Neural cell (in vitro differentiated cells): Measurements from ENCODE around the gene TENM3.

Source experiments
- CTCF ChIP-seq: fragments of 450-650 bp; IDR thresholded peaks from 2 replicates; pipeline ENCODE4 v1.5.1; 2014; ENCODE audit warnings: antibody characterized with exemption, mild to moderate bottlenecking, moderate library complexity; ENCODE audit not compliant: poor library complexity, severe bottlenecking
- EP300 ChIP-seq: fragments of 450-650 bp; conservative IDR thresholded peaks from 2 replicates; pipeline ENCODE4 v1.6.1; 2014; ENCODE audit warnings: antibody characterized with exemption, mild to moderate bottlenecking, moderate library complexity; ENCODE audit not compliant: poor library complexity, severe bottlenecking
- EZH2 ChIP-seq: fragments of 200-600, 300-800 bp; shearing (Covaris generic), sonication (generic); IDR thresholded peaks from 2 replicates; pipeline ENCODE4 v1.6.1; 2014; ENCODE audit warnings: antibody characterized with exemption, low read length, borderline replicate concordance, mild to moderate bottlenecking; ENCODE audit not compliant: insufficient read depth, poor library complexity, severe bottlenecking
- MXI1 ChIP-seq: fragments of 450-650 bp; conservative IDR thresholded peaks from 2 replicates; pipeline ENCODE4 v1.6.1; 2014; ENCODE audit warnings: antibody characterized with exemption, mild to moderate bottlenecking; ENCODE audit not compliant: poor library complexity, severe bottlenecking
- POLR2AphosphoS5 ChIP-seq: IDR thresholded peaks from 2 replicates; pipeline ENCODE4 v1.6.1; 2012
- RAD21 ChIP-seq: fragments of 450-650 bp; conservative IDR thresholded peaks from 2 replicates; pipeline ENCODE4 v1.6.1; 2014; ENCODE audit warnings: antibody characterized with exemption, mild to moderate bottlenecking, moderate library complexity
- REST ChIP-seq: IDR thresholded peaks from 2 replicates; pipeline ENCODE4 v1.6.1; 2012; ENCODE audit warnings: borderline replicate concordance
- TAF1 ChIP-seq: IDR thresholded peaks from 2 replicates; pipeline ENCODE4 v1.6.1; 2012; ENCODE audit warnings: low read depth

GRCh38 chr4:182778222-182778982 lies 535.2 kb downstream of the TENM3 start:
- TF ChIP-seq CTCF = no peak
- TF ChIP-seq POLR2AphosphoS5 = no peak
- TF ChIP-seq EZH2 = no peak
- TF ChIP-seq EP300 = no peak
- TF ChIP-seq REST = no peak
- TF ChIP-seq MXI1 = no peak
- TF ChIP-seq TAF1 = no peak
- no peak for TF ChIP-seq RAD21
